GM12892 (cell line): ENCODE results near the gene MYO3B.
"Not testable (repeated sequence)": the region's sequence is repeated elsewhere in the genome, so short reads cannot be mapped to it uniquely, and the experiment has no call there.

ENCODE experiments used
- DNase-seq: peaks from one replicate; pipeline ENCODE4 v3.0.0; 2011; ENCODE audit not compliant: insufficient read length
- FAIRE-seq: peaks from 2 replicates; lab custom pipeline; 2011; peaks lifted over from hg19 to GRCh38; lab: Jason Lieb, UNC
- POLR2A ChIP-seq: IDR thresholded peaks from 2 replicates; pipeline ENCODE4 v1.6.1; 2011; ENCODE audit warnings: low read depth, low read length, control low read depth
- POLR2AphosphoS5 ChIP-seq: IDR thresholded peaks from 2 replicates; pipeline ENCODE4 v1.6.1; 2011; ENCODE audit warnings: low read depth, low read length, control low read depth
- TAF1 ChIP-seq: IDR thresholded peaks from 2 replicates; pipeline ENCODE4 v1.6.1; 2011; ENCODE audit warnings: low read depth, mild to moderate bottlenecking, control low read depth, low read length, borderline replicate concordance

The MYO3B gene

DNA sequence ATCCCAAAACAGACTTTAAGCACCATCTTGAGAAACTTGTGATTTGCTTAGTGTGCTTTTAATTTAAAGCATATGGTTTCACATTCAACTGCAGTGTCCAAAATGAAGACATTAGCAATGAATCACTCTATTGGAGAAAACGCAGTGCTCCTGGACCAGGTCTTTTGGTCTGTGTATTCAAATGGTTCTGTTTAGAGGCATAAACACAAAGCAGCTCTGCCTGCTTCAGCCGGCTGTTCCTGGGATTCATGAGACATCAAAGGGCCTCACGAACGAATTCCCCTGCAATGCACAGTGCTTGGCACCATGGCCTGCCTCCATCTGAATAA, 420.1 kb downstream of the MYO3B start:
- FAIRE-seq = no peak
- TF ChIP-seq POLR2AphosphoS5 (no peak), POLR2A (no peak), TAF1 (no peak)
- DNase-seq = no peak

DNA sequence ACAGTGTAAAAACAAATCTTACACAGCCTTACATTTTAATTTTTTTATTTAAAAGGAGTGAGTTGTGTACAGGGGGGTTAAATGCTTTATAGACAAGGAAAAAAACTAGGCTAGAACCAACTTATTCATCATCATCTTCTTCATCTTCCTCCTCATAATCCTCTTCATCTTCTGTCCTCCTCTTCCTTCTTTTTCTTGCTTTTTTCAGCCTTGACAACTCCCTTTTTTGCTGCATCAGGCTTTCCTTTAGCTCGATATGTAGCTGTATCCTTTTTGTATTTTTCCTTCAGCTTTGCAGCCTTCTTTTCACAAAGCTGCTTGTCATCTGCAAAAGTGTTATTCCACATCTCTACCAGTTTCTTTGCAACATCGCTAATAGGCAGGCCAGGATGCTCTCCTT, 423.5 kb downstream of the MYO3B start:
- TF ChIP-seq POLR2AphosphoS5 (no peak), POLR2A (no peak), TAF1 (no peak)
- FAIRE-seq (no peak), DNase-seq (no peak)

DNA sequence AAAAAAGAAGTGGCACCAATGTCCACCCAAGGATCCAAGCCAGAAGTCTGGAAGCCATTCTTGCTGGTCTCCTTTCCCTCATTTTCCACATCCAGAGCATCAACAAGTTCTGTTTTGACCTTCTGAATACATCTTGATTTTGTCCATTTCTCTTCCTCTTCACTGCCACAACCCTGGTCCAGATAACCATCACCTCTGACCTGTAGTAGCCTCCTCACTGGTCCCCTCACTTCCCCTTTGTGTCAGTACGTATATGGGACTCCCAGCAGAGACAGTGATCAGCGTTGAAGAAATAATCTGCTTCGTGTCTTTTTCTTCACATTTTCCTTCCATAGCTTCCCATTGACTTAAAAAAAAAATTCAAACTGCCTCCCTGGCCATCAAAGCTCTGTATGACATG, 427.9 kb downstream of the MYO3B start:
- DNase-seq (no peak), FAIRE-seq (no peak)
- TF ChIP-seq POLR2A (no peak), POLR2AphosphoS5 (no peak)

DNA sequence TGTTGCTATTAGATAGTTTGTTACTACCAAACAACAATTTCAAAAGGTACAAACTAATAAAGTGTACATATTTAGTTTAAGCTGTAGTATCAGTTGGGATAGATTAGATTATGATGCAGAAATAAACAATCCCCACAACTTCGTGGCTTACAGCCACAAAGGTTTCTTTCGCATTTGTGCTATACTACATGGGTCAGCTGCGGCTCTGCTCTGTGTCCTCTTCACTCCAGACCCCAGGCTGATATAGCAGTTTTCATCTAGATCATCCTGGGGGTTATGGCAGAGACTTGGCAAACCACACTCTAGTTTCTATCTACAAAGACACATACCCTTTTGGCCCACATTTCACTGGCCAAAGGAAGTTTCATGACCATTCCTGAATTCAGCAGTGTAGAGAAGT, 429.2 kb downstream of the MYO3B start:
- DNase-seq (no peak), FAIRE-seq (no peak)
- TF ChIP-seq POLR2AphosphoS5 (no peak), POLR2A (no peak), TAF1 (no peak)

DNA sequence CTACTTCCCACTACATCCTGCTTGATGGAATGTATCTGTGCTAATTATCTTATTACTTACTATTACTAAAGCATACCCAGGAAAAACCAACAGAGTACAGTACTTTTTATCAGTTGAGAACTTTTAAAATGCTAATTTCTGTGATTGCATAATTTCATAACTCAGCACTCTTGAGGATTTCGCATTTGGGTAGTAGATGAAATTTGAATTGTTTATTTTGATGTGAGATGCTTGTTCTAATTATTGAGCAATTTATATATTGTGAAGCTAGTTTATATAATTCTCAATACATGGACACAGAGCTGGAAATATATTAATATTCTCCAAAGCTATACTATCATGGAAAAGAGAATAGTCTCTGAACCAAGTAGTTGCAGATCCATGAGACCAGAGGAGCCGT, 432.7 kb downstream of the MYO3B start:
- TF ChIP-seq TAF1 (no peak), POLR2AphosphoS5 (no peak), POLR2A (no peak)
- DNase-seq = no peak
- FAIRE-seq = no peak

DNA sequence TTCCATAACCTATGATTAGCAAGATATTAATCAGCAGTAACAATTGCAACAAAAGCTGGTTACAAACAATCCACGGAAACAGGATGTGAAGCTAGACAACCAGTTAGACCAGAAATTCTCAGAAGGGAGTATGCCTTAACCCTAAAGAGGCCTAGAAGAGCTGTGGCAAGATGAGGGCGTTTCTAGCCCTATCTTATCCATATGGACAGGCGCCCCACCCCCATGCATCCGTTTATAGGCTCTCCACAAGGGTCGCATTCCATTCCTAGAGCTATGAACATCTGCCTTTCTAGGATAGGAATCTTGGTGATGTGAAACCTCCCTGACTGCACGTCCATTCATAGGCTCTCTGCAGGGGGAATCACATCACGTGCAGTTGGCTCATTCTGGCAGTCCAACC, 441.0 kb downstream of the MYO3B start:
- FAIRE-seq = not testable (repeated sequence)

DNA sequence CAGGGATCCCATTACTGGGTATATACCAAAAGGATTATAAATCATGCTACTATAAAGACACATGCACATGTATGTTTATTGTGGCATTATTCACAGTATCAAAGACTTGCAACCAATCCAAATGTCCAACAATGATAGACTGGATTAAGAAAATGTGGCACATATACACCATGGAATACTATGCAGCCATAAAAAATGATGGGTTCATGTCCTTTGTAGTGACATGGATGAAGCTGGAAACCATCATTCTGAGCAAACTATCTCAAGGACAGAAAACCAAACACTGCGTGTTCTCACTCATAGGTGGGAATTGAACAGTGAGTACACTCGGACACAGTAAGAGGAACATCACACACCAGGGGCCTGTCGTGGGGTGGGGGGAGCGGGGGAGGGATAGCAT, 457.1 kb downstream of the MYO3B start:
- not testable (repeated sequence) for DNase-seq, FAIRE-seq

More for the DNA sequence above, 441.0 kb downstream of the MYO3B start:
- DNase-seq = not testable (repeated sequence)

DNA sequence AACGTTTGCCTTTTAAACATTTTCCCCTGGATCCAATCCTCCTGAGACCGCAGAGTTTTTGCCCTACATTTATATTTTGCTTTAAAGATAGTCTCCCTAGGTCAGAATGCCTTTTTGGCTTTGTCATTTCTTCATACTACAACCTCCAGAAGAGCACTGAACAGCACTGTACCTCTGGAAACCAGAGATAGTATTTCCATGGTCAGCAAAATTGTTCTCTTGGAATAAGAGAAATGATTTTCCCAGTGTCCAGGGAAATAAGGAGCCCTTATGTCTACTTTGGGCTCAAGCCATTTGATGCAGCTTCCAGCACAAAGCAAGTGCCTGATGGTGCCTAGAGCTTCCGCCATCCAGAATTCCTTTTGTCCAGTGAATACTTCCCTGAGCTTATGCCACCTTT, 461.7 kb downstream of the MYO3B start:
- FAIRE-seq = no peak
- TF ChIP-seq POLR2AphosphoS5 (no peak), POLR2A (no peak), TAF1 (no peak)
- no peak for DNase-seq

DNA sequence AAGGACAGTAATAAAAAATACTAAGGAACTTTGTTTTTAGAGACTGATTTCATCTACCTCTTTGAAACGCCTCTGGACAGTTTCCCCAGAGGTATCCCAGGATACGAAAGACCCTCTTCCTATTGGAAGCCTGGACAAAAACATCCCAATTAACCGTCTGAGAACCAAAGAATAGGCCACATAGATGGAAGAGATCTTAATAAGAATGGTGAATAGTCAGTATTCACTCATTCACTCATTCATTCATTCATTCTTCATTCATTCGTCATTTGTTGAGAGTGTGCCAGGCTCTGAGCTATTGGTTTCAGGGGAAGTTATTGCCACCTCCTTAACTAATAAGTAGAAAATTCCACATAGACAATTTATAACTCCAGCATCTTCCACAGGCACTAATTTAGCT, 464.0 kb downstream of the MYO3B start:
- TF ChIP-seq POLR2A = no peak
- TF ChIP-seq TAF1 = no peak
- TF ChIP-seq POLR2AphosphoS5 = no peak
- no peak for DNase-seq
- FAIRE-seq = no peak

DNA sequence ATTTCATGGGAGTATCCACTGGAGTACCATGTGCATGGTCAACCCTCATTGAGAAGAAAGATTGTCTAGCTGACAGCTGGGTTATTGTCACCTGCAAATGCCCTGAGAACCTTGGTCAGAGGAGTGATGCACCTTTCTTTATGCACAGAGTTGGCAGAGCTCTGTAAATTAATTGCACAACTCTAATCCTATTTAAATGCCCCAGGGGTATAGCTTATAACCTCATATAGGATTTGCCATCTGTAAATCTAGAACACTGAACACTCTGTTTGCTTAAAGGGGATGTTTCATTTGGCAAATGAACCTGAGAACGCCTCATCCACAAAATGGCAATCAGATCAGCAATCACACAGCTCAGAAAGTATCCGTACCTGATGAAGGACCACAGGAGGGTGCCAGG, 465.4 kb downstream of the MYO3B start:
- no peak for DNase-seq
- TF ChIP-seq TAF1 (no peak), POLR2A (no peak), POLR2AphosphoS5 (no peak)
- FAIRE-seq = no peak

DNA sequence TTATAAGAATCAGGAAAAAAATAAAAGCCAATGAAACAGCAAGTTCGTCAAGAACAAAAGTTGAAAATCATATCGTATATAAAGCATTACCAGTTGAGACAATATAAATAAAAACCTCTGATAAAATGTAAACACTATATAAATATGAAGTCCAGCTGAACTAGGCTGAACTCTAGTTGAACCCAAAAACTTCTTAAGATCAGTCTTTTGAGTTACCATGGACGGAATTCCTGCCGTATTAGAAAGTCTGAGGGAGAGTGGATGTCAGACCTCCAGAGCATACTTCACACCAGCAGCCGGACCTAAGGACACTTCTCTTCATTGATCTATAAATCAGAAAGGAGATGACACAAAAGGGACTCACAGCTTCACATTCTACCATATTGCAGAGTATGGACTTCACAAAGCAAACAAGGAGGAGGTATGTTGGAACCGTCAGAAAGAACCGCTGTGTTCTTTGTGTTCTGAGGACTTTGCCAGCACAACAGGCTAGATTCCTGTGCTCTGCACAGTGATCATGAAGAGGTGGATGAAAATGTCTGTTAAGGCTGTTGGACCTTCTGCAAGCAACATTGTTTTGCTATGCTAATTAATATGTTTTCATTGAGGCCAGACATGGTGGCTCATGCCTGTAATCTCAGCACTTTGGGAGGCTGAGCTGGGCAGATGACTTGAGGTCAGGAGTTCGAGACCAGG, 469.9 kb downstream of the MYO3B start:
- no peak for DNase-seq
- no peak for TF ChIP-seq POLR2A
- no peak for TF ChIP-seq TAF1
- no peak for TF ChIP-seq POLR2AphosphoS5

DNA sequence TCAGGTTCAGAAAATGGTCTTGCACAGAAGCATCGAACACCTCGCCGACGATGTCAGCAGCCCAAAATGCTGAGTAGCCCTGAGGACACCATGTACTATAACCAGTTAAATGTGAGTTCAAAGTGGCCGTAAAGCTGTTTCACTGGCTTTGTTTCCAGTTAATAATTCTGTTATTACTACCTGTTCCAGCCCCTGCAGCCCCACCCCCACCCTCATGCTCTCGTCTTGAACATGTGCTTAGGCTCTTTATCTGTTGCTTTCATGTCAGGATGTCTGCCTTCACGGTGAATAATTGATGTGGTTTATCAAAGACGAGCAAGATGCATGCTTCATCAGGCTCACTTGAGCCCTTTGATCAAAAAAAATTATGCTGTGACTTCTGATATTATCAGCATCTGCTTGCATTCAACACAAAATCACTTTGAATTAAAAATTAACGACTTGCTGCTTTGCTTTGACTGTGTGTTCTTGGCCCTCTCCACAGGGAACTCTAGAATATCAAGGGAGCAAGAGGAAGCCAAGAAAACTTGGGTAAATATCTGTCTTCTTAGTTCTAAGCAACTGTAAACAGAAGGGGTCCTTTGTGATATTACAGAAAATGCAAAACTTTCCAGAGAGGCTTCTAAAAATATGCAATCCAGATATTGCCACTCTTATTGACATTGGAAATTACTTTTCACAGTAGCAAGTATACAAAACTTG, 473.8 kb downstream of the MYO3B start:
- FAIRE-seq (no peak), DNase-seq (no peak)
- TF ChIP-seq POLR2A = no peak
- TF ChIP-seq TAF1 = no peak
- no peak for TF ChIP-seq POLR2AphosphoS5

More for the DNA sequence above, 469.9 kb downstream of the MYO3B start:
- FAIRE-seq = no peak
